IPS DF 4.7 (cell line): Measurements from ENCODE around the gene ZEB1.
A peak's percentile ranks its signal among the peaks of the same experiment; 100 is the strongest.
"Not testable (repeated sequence)": the region's sequence is repeated elsewhere in the genome, so short reads cannot be mapped to it uniquely, and the experiment has no call there.

Experiments
- DNase-seq: peaks from one replicate; pipeline ENCODE4 v3.0.0-alpha.2; 2013; ENCODE audit warnings: low spot score; ENCODE audit errors: extremely low read depth

Gene ZEB1

DNA sequence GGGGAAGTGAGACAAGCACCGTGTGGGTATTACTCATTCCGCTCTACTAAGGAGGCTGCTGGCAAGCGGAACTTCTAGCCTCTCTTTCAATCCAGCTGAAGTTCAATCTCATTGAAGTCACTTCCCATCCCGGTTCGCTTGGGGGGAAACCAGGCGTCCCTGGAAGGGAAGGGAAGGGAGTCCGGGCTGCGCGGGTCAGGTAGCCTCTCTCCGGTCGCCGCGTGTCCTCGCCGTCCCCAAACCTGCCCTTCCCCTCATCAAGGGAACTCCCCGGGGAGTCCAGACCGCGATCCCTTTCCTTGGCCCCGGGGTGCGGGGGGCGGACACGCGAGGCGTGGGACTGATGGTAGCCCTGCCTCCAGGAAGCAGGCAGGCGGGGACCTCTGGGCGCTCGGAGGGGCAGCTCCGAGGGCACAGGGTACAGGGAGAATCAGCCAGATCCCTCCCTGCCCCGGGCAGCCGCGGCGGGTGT, 598 bp upstream of the ZEB1 start:
- no peak for DNase-seq

DNA sequence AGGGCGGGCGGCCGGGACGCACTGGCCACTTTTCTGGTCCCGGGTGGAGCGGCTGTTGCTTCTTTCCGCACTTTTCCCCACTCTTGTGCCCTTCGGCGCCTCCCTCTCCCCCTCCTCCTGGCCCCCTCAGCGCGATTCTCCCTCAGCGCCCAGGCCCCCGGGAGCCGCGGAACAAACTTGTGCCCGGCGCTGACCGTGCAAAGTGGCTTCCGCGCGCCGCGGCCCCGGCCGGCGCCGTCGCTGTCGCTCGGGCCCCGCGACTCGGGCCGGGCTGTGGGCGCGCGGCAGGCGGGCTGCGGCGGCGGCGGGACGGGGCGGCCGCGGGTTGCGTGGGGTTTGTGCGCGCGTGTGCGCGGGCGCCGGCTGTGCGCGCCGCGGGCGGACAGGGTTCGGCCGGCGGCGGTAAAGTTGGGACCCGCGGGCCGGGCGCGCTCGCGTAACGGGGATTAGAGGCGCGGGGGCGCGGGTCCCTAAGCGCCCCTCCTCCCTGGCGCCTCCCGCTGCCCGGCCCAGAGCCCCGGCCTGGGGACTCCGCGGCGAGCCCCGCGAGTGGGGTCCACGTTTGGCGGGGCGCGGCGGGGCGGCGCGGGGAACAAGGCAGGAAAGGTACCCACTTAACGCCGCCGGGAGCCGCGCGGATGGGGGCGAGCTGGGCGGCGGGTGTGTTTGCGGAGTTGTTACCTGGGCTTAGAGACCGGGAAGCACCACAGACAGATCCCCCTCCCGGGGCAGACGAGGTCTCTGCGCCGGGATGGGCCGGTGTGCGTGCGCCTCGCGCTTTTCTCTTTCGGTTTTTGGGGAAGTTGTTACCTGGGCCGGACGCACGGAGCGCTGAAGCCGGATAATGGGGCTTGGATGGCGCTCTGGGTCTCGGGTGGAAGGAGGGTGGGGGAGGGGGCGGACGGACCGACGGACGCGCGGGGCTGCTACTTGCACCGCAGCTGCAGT, 860 bp downstream of the ZEB1 start:
- no peak for DNase-seq

DNA sequence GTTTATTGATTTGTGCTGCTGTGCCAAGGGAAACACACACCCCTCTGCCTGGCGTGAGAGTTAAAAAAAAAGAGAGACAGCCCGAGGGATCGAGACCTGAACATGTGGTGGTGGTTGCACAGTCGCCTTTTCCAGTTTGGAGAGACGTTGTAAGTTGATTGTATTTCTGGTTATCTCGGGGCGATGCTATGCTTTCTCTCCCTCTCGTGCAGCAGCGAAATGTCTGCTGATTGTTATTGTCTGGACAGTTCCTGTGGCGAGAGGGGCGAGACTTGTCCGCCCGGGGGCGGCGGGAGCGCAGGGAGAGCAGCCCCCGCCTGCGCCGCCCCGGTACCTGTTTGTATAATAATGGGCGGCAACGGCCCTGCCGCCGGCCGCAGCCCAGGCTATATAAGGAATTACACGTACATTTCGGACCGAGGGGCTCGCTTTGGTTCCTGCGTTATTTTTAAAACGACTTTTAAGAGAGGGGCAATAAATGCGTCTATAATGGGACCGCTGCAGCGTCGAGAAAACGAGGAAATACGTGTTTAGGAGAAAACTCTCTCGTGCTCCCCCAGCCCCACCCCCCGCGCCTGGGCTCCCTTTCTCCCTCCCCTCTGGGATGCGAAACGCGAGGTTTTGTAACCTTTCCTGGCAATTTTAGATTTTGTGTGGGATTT, 1.7 kb downstream of the ZEB1 start:
- DNase-seq = no peak

DNA sequence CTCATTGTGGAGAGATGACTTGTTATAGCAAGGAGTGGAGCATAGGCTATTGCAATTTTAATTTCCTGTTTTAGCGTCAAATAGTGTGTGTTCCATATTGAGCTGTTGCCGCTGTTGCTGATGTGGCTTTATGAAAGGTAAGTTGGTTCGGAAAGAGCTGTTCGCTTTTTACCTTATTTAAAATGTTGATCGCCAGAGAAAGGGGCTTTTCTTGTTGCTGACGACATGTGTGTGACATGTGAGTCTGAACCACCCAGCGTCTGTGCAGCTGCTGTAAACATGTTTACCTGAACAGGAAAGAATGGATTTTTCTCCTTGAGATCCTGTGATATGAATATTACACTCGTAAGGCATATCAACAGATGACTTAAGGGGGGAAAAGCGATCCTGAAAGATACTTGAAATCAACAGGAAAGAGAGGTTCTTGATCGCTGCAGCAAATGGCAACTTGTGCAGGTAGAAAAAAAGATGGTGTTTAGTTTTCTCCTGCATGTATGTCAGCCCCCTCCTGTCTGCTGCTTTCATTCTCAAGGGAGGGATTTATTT, 2.5 kb downstream of the ZEB1 start:
- DNase-seq = no peak

DNA sequence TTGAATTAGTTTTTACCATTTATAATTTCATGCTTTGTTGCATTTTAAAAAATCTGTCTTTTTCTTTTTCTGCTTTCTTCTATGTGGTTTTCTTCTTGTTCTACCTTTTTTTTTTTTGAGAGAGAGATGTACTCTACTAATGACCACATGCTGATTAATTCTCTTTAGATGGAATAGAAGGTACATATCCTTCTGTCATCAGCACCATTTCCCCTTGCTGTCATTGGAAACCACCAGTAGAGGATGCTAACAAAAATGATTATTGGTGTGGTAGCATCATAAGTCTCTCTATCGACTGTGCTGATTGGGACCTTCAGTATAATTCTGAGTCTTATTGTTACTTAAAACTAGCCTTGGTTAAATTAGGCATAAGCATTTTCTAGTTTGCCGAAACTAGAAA, 3.6 kb downstream of the ZEB1 start:
- no peak for DNase-seq

DNA sequence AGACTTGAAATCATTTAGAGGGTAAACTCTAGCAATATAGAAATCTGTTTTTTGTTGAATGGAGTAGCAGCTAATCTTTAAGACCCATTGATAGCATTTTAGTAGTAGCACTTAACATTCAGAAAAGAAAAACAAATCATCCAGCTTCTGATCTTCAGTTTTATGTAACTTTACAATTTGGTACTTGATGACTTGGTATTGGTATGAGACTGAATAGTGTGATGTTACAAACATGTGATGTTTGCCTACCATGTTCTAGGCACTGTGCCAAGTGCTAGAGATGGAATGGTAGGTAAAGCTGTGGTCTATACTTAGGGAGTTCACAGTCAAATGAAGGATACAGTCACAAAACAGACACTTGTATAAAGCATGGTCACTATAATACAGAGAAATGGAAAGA, 21.3 kb downstream of the ZEB1 start:
- no peak for DNase-seq

DNA sequence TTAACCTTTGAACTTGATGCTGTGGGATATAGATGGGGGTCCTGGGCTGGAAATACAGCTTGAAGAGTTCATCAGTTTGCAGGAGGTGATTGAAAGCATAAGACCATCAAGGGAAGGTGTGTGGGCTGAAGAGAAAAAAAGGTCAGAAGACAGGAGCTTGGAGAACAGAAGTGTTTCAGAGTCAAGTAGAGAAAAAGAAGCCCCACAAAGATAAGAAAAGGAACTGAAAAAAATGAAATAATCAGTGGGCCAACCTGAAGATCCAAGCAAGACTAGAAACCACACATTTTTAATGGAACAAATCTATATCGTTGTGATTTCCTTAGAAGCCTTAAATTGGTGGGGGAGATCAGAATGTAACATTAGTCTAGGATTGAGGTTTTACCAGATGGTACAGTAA, 22.5 kb downstream of the ZEB1 start:
- DNase-seq = no peak

DNA sequence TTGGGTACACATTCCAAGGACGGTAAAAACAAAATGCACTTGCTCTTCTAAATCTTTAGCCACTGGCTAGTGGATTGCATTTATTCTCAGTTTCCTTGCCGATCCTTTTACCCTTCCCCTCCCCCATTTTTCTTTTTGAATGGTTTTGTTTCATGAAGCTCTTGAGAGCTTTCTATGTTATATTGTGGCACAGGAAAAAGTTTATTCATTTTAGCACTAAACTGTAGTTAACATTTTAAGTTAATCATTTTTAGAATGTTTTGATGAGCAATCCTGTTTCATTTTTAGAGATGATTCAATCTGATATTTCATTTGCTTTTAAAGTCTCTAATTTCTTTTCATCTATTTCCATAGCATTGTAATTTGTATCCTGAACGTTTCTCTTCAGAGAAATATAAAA, 24.0 kb downstream of the ZEB1 start:
- no peak for DNase-seq

DNA sequence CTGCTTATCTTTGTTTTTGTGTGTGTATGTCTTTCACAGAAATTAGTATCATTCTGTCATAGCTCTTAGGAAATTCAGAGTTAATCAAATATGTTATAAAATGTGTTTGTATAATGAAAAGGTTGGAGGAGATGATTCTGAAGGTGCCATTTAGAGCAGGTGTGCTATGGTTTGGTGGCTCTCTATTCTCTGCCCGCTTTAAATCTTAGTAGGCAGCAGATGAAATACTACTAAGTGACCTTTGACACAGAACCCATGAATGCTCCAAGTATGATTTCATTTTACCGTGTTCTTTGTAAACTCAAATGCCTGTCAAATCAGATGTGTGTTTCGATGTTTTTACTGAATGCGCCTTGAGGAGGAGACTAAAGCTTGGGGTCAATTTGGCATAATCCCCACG, 24.5 kb downstream of the ZEB1 start:
- no peak for DNase-seq

DNA sequence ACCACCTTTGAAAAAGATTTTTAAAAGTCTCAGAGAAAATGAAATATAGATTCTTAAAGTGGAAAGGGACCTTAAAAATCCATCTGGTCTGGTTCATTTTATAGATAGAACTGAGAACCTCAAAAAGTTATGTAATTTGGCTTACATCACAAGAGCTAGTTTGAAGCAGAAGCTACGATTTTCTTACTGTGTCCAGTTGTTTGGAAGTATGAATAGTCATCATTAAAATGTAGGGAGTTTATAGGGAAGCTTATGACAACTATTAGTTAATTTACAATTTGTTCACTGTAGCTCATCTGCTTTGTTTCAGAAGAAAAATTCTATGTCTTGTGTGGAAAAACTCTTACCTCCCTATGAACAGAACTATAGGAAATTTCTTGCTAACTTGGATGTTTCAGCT, 26.9 kb downstream of the ZEB1 start:
- DNase-seq = no peak

DNA sequence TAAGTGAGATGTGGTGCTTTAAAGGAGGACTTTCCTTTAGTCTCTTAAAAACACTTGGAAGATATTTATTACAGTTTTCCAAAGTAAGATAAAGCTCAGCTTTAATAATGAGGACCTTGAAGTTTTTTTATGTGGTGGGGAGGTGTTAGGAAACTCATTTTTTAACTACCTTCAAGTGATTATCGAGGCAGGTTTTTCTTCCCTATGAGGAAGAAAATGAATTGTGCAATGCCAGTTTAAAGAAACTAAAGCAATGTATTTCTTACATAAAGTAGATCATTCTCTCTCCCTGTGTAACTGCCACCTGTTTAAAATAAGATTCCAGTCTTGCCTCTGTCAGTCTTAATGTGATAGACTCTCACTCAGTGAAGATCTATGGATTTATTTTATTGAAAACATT, 27.9 kb downstream of the ZEB1 start:
- no peak for DNase-seq

DNA sequence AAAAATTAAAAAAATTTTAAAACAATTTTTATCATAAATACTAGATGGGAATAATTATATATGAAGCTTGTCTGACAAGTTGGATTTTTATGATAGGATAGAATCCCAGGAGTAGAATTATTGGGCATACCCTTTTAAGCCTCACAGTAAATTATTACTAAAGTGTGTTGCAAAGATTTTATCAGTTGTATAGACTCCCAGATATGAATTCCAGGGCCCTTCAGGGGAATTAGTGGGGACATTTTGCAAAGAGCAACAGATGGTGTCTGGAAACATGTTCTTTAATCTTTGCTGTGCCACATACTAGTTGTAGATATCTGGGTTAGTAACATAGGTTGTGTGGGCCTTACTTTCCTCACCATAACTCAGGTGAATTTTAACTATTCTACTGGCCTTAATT, 28.7 kb downstream of the ZEB1 start:
- no peak for DNase-seq

DNA sequence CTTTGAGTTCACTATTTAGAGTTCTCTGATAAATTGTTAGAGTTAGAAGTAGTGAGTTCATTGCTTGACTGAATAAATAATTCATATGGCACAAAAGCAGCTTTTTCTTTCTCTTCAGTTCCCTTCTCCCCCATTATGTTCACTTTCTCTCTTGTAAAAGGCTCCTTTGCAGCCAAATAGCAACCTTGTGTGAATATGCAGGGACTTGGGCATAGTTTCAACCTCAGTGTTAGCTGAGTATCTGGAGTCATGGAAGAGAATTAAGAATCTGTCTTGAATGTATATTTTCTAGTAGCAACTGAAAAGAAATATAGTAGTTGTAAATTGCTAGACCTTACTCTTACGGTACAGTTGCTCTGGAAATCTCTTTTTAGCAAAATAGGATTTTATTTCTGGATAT, 31.9 kb downstream of the ZEB1 start:
- DNase-seq = no peak

DNA sequence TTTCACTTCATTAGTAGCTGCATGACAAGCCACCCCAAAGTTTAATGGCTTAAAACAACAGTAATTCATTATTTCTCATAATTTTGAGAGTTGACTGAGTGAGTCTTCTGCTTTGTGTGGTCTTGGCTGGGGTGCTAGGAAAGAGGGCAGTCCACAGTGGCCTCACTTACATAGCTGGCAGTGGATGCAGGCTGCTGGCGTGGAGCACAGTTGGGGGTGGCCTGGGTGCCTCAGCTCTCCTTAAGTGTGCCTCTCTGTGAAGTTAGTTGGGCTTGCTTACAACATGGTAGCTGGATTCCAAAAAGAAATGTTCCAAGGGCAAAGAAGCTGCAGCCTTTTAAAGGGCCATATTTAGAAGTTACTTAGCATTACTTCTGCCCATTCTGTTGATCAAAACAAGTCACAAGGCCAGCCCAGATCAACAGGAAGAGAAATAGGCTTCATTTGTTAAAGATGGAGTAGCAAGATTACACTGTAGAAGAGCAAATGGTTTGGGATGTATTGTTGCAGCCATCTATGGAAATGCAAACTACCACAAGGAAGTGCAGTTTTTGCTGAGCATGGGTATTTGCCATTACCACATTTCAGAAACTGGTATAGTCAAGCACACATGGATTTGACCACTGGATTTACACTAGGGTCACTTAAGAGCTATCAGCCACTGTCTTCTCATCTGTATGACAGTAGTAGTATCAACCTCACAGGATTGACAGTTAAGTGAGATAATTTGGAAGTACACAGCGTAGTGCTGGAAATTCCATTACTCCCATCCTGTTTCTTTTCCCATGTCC, 33.6 kb downstream of the ZEB1 start:
- DNase-seq = no peak

DNA sequence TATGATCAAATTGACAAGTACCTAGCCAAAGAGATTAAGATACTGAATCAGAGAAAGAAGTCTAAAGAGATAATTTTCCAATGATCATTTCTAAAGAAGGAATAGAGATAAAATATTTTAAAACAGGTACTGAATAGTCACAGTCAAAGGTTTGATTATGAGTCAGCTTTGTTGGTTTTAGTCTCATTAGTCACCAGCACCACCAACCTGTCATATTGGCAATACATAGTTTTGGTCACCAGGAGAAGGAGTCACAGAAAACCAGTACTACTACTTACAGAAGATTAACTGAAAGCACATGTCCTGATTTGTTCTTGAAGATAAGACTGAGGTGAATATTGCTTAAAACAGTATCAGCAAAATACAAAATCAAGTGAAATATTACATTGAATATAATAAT, 34.6 kb downstream of the ZEB1 start:
- DNase-seq = peak; percentile 2

DNA sequence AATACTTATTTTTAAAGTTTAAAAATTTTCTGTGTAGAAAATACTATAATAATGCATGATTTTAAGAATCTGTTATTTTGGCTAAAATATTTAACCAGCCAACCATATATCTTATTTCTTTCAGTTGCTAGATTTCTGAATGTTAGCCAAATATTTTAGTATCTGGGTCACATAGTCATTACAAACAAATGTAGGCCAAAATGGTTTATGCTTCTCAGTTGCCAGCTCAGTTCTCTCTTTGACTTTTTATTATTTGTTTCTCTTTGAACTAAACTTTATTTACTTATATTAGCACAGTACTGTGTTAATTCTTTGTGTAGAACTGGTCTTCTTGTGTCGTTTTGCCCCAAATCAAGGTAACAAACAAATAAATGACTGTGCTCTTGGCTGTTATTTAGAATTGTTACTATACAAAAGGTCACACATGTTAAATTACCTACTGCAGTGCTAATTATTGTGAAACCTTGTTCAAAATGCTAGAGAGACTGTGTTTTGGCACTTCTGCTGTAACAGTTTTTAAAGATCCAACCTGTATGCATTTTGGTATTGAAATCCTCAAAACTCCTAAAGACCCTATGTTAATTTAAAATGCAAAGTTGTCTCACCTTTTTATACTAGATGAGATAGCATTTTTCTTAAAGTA, 39.8 kb downstream of the ZEB1 start:
- DNase-seq = no peak

DNA sequence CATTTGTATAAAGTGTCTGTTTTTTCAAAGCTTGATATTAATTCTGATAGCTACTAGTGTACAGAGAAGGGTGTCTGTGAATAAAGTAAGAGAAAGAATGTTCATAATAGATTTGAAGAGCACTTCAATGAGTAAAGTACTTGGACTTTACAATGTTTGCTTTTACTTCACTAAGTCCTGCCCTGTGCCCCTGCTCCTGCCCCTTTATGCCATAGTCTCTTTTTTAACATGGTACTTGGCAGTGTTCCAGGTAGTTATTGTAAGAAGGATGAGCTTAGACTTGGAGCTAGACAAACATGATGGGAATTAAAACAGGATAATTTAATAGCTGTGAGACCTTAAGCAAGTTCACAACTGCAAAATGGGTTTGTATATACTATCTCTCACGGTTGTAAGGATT, 41.0 kb downstream of the ZEB1 start:
- no peak for DNase-seq

DNA sequence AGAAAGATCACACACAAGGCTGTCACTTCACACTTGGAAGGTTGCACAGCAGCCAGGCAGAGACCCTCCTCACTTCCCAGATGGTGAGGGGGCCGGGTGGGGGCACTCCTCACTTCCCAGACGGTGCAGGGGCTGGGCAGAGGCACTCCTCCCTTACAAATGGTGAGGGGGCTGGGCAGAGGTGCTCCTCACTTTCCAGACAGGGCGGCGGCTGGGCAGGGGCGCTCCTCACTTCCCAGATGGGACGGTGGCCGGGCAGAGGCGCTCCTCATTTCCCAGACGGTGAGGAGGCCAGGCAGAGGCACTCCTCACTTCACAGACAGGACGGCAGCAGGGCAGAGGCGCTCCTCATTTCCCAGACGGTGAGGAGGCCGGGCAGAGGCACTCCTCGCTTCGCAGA, 42.5 kb downstream of the ZEB1 start:
- DNase-seq = not testable (repeated sequence)

DNA sequence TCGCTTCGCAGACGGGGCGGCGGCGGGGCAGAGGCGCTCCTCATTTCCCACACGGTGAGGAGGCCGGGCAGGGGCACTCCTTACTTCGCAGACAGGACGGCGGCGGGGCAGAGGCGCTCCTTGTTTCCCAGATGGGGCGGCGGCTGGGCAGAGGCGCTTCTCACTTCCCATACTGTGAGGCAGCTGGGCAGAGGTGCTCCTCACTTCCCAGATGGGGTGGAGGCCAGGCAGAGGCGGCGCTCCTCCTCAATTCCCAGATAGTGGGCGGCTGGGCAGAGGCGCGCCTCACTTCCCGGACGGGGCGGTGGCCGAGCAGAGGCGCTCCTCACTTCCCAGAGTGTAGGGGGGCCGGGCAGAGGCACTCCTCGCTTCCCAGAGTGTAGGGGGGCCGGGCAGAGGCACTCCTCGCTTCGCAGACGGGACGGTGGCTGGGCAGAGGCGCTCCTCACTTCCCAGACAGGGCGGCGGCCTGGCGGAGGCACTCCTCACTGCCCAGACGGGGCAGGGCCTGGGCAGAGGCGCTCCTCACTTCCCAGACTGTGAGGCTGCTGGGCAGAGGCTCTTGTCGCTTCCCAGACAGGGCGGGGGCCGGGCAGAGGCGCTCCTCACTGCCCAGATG, 43.1 kb downstream of the ZEB1 start:
- no peak for DNase-seq

DNA sequence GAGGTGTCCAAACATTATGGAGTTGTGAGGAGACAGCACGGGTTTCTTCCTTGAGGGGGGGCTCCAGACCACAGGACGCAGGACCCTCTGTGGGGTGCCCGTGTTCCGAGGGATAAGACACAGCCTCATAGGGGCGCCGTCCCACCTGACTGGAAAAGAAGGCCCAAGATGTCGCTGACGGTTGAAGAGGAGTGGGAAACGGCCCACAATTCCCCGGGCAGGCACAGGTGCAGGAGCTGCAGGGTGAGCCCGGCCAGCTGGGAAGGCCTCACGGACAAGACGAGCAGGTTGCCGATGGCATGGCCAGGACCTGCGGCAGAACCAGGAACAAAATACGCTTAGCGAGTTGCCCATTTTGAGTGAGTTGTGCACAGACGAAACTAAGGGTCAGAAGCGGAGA, 44.7 kb downstream of the ZEB1 start:
- not testable (repeated sequence) for DNase-seq

DNA sequence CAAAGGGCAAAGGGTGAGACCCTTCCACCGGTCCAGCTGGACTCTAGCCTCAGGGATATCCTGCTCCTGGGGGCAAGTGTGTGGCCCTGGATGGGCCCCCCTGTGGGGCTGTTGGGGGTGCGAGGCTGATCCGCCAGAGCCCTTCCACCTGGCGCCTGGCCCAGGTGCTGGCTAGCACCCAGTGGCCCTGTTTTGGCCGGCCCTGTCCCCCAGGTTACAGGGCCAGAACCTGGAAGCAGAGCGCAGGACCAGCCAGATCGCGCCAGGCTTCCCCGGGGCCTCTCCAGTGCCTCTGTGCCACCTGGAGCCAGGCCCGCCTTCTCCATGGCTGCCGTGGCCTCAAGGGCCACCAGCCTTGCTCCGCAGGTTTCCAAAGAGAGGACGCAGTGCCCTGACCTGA, 45.2 kb downstream of the ZEB1 start:
- DNase-seq = not testable (repeated sequence)
